DOHH2 (cell line): Measurements from ENCODE around the gene CAPN10.

ENCODE experiments used
- H3F3A ChIP-seq: fragments of 200-600 bp; sonication (generic), shearing (Covaris generic); 2 replicates; pipeline ENCODE4 v1.6.0; 2016; ENCODE audit warnings: antibody characterized with exemption, mild to moderate bottlenecking; ENCODE audit not compliant: control insufficient read depth, insufficient read depth
- H3K27ac ChIP-seq: fragments of 200-600 bp; sonication (generic); 2 replicates; pipeline ENCODE4 v1.5.1; 2014; ENCODE audit warnings: low read depth, mild to moderate bottlenecking, low read length, moderate library complexity
- H3K27me3 ChIP-seq: fragments of 200-600 bp; sonication (generic); 2 replicates; pipeline ENCODE4 v1.6.1; 2014; ENCODE audit warnings: mild to moderate bottlenecking, low read length, mixed read lengths; ENCODE audit not compliant: control insufficient read depth
- H3K36me3 ChIP-seq: fragments of 200-600 bp; sonication (generic); 2 replicates; pipeline ENCODE4 v1.6.1; 2014; ENCODE audit warnings: mild to moderate bottlenecking, low read length, moderate library complexity, mixed read lengths; ENCODE audit not compliant: control insufficient read depth
- H3K4me1 ChIP-seq: fragments of 200-600 bp; sonication (generic); 2 replicates; pipeline ENCODE4 v1.6.1; 2014; ENCODE audit warnings: mild to moderate bottlenecking, low read length, mixed read lengths; ENCODE audit not compliant: control insufficient read depth
- H3K4me2 ChIP-seq: fragments of 200-600 bp; sonication (generic); 2 replicates; pipeline ENCODE4 v1.6.0; 2014; ENCODE audit warnings: mild to moderate bottlenecking, low read length, moderate library complexity
- H3K4me3 ChIP-seq: fragments of 200-600 bp; sonication (generic); 2 replicates; pipeline ENCODE4 v1.5.1; 2014; ENCODE audit warnings: mild to moderate bottlenecking, low read length, mixed read lengths
- H3K79me2 ChIP-seq: fragments of 200-600 bp; sonication (generic); 2 replicates; pipeline ENCODE4 v1.6.1; 2014; ENCODE audit warnings: mild to moderate bottlenecking, low read length, mixed read lengths; ENCODE audit not compliant: control insufficient read depth
- H3K9me2 ChIP-seq: fragments of 200-600 bp; sonication (generic); replicated peaks from 2 replicates; pipeline ENCODE4 v1.6.1; 2014; ENCODE audit warnings: mild to moderate bottlenecking, low read length, mixed read lengths; ENCODE audit not compliant: control insufficient read depth
- H3K9me3 ChIP-seq: fragments of 200-600 bp; sonication (generic); 2 replicates; pipeline ENCODE4 v1.6.1; 2014; ENCODE audit warnings: antibody characterized with exemption, low read length, mixed read lengths; ENCODE audit not compliant: control insufficient read depth, insufficient read depth
- H4K20me1 ChIP-seq: fragments of 200-600 bp; sonication (generic); 2 replicates; pipeline ENCODE4 v1.6.0; 2014; ENCODE audit warnings: low read depth, mild to moderate bottlenecking, antibody characterized with exemption, low read length, moderate library complexity; ENCODE audit not compliant: control insufficient read depth, insufficient read depth
- EZH2phosphoT487 ChIP-seq: fragments of 200-600 bp; sonication (generic); IDR thresholded peaks from 2 replicates; pipeline ENCODE4 v1.6.1; 2017; ENCODE audit warnings: borderline replicate concordance, mild to moderate bottlenecking, antibody characterized with exemption, low read length, moderate library complexity, mixed read lengths
- TF ChIP-seq, protein P1 (sequence below): fragments of 200-600 bp; sonication (generic); IDR thresholded peaks from one replicate; pipeline ENCODE4 v1.5.1; 2014; ENCODE audit warnings: antibody characterized with exemption, mild to moderate bottlenecking, low read depth, low read length; ENCODE audit not compliant: poor library complexity, severe bottlenecking

The CAPN10 gene

GRCh38 chr2:240637116-240637900 is 50.8 kb downstream of the CAPN10 start:
- no peak overlapping the region for H3K4me2 ChIP-seq
- no peaks in the 10 kb centered on the region for H3F3A ChIP-seq

DNA sequence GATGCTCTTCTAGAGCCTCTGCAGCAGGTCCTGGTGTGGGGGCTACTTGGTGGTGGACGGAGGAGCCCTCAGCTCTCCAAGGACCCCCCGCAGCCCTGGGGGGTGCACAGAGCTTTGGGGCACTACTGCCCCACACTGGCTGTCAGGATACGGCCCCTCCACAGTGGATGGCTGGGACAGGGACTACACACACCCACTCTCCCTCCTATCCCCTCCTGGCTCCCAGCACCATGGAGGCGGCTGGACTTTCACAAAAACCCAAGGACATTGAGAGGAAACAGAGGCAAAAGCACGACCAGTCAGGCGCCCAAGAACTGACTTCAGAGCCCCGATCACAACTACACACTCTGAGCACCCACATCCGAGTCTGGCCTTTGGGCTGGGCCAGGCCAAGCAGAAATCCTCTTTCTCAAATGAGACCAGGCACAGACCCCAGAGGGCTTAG is 51.4 kb downstream of the CAPN10 start:
- H3K27ac ChIP-seq, result no peak overlapping the region
- H3K4me1 ChIP-seq, result no peaks in the 10 kb centered on the region
- H3F3A ChIP-seq, result no peaks in the 10 kb centered on the region
- no peak overlapping the region for H3K4me3 ChIP-seq
- peaks cover 16% of the 10 kb centered on the region; the same call in 1 of the 2 replicates for H3K9me3 ChIP-seq
- H3K79me2 ChIP-seq, result no peaks in the 10 kb centered on the region
- H3K36me3 ChIP-seq, result no peaks in the 10 kb centered on the region
- TF ChIP-seq EZH2phosphoT487, result no peak
- TF ChIP-seq, protein P1, sequence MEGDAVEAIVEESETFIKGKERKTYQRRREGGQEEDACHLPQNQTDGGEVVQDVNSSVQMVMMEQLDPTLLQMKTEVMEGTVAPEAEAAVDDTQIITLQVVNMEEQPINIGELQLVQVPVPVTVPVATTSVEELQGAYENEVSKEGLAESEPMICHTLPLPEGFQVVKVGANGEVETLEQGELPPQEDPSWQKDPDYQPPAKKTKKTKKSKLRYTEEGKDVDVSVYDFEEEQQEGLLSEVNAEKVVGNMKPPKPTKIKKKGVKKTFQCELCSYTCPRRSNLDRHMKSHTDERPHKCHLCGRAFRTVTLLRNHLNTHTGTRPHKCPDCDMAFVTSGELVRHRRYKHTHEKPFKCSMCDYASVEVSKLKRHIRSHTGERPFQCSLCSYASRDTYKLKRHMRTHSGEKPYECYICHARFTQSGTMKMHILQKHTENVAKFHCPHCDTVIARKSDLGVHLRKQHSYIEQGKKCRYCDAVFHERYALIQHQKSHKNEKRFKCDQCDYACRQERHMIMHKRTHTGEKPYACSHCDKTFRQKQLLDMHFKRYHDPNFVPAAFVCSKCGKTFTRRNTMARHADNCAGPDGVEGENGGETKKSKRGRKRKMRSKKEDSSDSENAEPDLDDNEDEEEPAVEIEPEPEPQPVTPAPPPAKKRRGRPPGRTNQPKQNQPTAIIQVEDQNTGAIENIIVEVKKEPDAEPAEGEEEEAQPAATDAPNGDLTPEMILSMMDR, result no peak
- H3K4me2 ChIP-seq, result no peak overlapping the region
- H3K27me3 ChIP-seq, result no peaks in the 10 kb centered on the region
- H4K20me1 ChIP-seq, result no peaks in the 10 kb centered on the region
- no peaks in the 10 kb centered on the region for H3K9me2 ChIP-seq

More at GRCh38 chr2:240637116-240637900, 50.8 kb downstream of the CAPN10 start:
- TF ChIP-seq, protein P1, result no peak
- TF ChIP-seq EZH2phosphoT487, result no peak
- no peaks in the 10 kb centered on the region for H4K20me1 ChIP-seq
- H3K79me2 ChIP-seq, result no peaks in the 10 kb centered on the region
- H3K9me2 ChIP-seq, result no peaks in the 10 kb centered on the region
- H3K4me1 ChIP-seq, result no peaks in the 10 kb centered on the region
- H3K27ac ChIP-seq, result no peak overlapping the region
- peaks cover 16% of the 10 kb centered on the region; the same call in 1 of the 2 replicates for H3K9me3 ChIP-seq
- no peak overlapping the region for H3K4me3 ChIP-seq
- no peaks in the 10 kb centered on the region for H3K27me3 ChIP-seq
- H3K36me3 ChIP-seq, result no peaks in the 10 kb centered on the region

DNA sequence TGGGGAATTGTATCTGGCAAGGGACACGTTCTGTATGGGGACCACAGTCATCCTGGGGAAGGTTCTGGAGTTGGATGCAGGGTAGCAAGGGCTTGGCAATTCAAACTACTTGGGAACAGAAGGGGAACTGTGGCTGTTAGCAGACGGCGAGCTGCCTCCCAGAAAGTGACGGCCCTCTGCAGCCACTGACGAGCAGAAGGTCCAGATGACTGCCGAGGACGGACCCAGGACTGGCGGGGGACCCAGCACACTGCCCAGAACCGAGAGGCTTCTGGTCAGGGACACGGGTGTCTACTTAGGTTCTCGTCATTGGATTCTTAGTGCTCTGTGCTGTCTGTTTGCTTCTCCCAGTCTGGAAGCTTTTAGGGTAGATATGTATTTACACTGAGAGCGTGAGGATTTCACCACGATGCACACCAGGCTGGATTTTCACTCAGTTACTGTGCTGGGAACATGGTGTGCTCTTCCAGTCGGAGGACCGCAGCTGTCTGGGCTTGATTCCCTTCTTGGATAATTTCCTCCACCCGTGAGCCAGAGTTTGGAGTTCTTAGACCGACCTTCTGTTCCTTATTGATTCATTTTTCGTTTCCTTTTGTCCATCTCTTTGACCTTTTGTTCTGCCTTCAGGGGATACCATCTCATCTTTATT is 52.1 kb downstream of the CAPN10 start:
- Histone ChIP-seq H3K4me2 (no peak overlapping the region), H3K4me1 (no peaks in the 10 kb centered on the region), H3K4me3 (no peak overlapping the region), H3K9me2 (no peaks in the 10 kb centered on the region), H3F3A (no peaks in the 10 kb centered on the region), H3K79me2 (no peaks in the 10 kb centered on the region), H3K9me3 (peaks cover 15% of the 10 kb centered on the region; the same call in 1 of the 2 replicates), H3K36me3 (no peaks in the 10 kb centered on the region), H3K27ac (no peak overlapping the region), H4K20me1 (no peaks in the 10 kb centered on the region), H3K27me3 (no peaks in the 10 kb centered on the region)
- no peak for TF ChIP-seq EZH2phosphoT487

GRCh38 chr2:240639566-240639965 is 53.0 kb downstream of the CAPN10 start:
- no peak for TF ChIP-seq EZH2phosphoT487
- TF ChIP-seq, protein P1, result no peak
- H3K9me3 ChIP-seq, result peaks cover 8% of the 10 kb centered on the region; the same call in 1 of the 2 replicates
- H3K4me1 ChIP-seq, result no peaks in the 10 kb centered on the region
- no peaks in the 10 kb centered on the region for H3K36me3 ChIP-seq
- H3K9me2 ChIP-seq, result no peaks in the 10 kb centered on the region
- H3K27me3 ChIP-seq, result no peaks in the 10 kb centered on the region
- no peak overlapping the region for H3K27ac ChIP-seq
- no peak overlapping the region for H3K4me2 ChIP-seq
- no peak overlapping the region for H3K4me3 ChIP-seq
- no peaks in the 10 kb centered on the region for H4K20me1 ChIP-seq
- H3K79me2 ChIP-seq, result no peaks in the 10 kb centered on the region
- H3F3A ChIP-seq, result no peaks in the 10 kb centered on the region
